SK-N-SH (cell line): ENCODE measurements around the gene TGFBI. TPM values are rescaled to one million over a fixed set of nuclear protein-coding genes. Genes with fewer than 3 reads are reported as not detected.

Experiments
- CTCF ChIA-PET: fragments of 300-600, 350-600 bp; formaldehyde crosslinking; extraction: SDS; loops from one replicate; lab custom pipeline; 2021; lab: Yijun Ruan, JAX
- POLR2A ChIA-PET: fragments of 350-600 bp; sonication (Branson Sonifier 250); formaldehyde crosslinking; extraction: SDS; loops from one replicate; lab custom pipeline; 2020; ENCODE audit warnings: antibody characterized with exemption, inconsistent platforms; lab: Yijun Ruan, JAX
- DNase-seq: peaks from one replicate; pipeline ENCODE4 v3.0.0; 2012
- H2AFZ ChIP-seq: fragments of 200-600 bp; sonication (generic); 2 replicates; pipeline ENCODE4 v1.8.1; 2016; ENCODE audit warnings: antibody characterized with exemption, mild to moderate bottlenecking, low read depth
- H3F3A ChIP-seq: fragments of 200-600 bp; sonication (generic); replicated peaks from 2 replicates; pipeline ENCODE3; 2016; ENCODE audit warnings: antibody characterized with exemption, mild to moderate bottlenecking; ENCODE audit not compliant: insufficient read depth
- H3K27ac ChIP-seq, 2 experiments: fragments of 200-500 bp in 1 of 2; fragments of 200-600 bp in 1 of 2; sonication (Bioruptor generic) in 1 of 2; sonication (generic), shearing (Covaris generic) in 1 of 2; 2 replicates each; pipeline versions ENCODE4 v1.5.1 to v1.6.1; 2014 to 2016; ENCODE audit warnings: low read depth in 2 of 2, inconsistent platforms in 1 of 2, low read length in 1 of 2, mild to moderate bottlenecking in 1 of 2, mixed read lengths in 1 of 2
- H3K27me3 ChIP-seq: fragments of 200-600 bp; sonication (generic), shearing (Covaris generic); 2 replicates; pipeline ENCODE4 v1.6.1; 2016; ENCODE audit warnings: mixed run types; ENCODE audit not compliant: insufficient read depth
- H3K36me3 ChIP-seq, 2 experiments: fragments of 200-500 bp in 1 of 2; fragments of 200-600 bp in 1 of 2; sonication (Bioruptor generic) in 1 of 2; sonication (generic) in 1 of 2; replicated peaks in 1 of 2; 2 replicates each; pipeline versions ENCODE3 to v1.5.1; 2014 to 2016; ENCODE audit warnings: low read length in 1 of 2, mild to moderate bottlenecking in 1 of 2; ENCODE audit not compliant: insufficient read depth in 2 of 2, control insufficient read depth in 1 of 2
- H3K4me1 ChIP-seq, 2 experiments: fragments of 200-500 bp in 1 of 2; fragments of 200-600 bp in 1 of 2; sonication (Bioruptor generic) in 1 of 2; sonication (generic), shearing (Covaris generic) in 1 of 2; 2 replicates each; pipeline versions ENCODE4 v1.5.1 to v1.6.1; 2014 to 2016; ENCODE audit warnings: low read depth in 1 of 2, low read length in 1 of 2, mixed run types in 1 of 2; ENCODE audit not compliant: insufficient read depth in 2 of 2, control insufficient read depth in 1 of 2
- H3K4me2 ChIP-seq: fragments of 200-600 bp; sonication (generic), shearing (Covaris generic); 2 replicates; pipeline ENCODE4 v1.6.1; 2017; ENCODE audit warnings: mixed run types
- H3K4me3 ChIP-seq, 2 experiments: fragments of 200-500 bp in 1 of 2; fragments of 200-600 bp in 1 of 2; sonication (Bioruptor generic) in 1 of 2; sonication (generic), shearing (Covaris generic) in 1 of 2; 2 replicates each; pipeline versions ENCODE4 v1.5.1 to v1.8.1; 2014 to 2016; ENCODE audit warnings: low read depth in 2 of 2, inconsistent platforms in 1 of 2, low read length in 1 of 2, mild to moderate bottlenecking in 1 of 2, mixed read lengths in 1 of 2, moderate library complexity in 1 of 2
- H3K79me2 ChIP-seq: fragments of 200-600 bp; sonication (generic); 2 replicates; pipeline ENCODE4 v1.8.1; 2017; ENCODE audit warnings: mild to moderate bottlenecking; ENCODE audit not compliant: insufficient read depth
- H3K9ac ChIP-seq: fragments of 200-600 bp; sonication (generic); 2 replicates; pipeline ENCODE4 v1.6.1; 2017; ENCODE audit warnings: mixed run types
- H3K9me2 ChIP-seq: fragments of 200-600 bp; sonication (generic); 2 replicates; pipeline ENCODE4 v1.6.1; 2017; ENCODE audit warnings: mixed run types
- H3K9me3 ChIP-seq: fragments of 200-600 bp; sonication (generic); 2 replicates; pipeline ENCODE4 v1.6.1; 2017; ENCODE audit warnings: mixed run types, mild to moderate bottlenecking, moderate library complexity
- H4K20me1 ChIP-seq: fragments of 200-600 bp; sonication (generic); 2 replicates; pipeline ENCODE4 v1.6.1; 2017; ENCODE audit warnings: mild to moderate bottlenecking, mixed run types; ENCODE audit not compliant: insufficient read depth
- ELF1 ChIP-seq: IDR thresholded peaks from 2 replicates; pipeline ENCODE4 v1.4.0; 2012
- FOSL2 ChIP-seq: IDR thresholded peaks from 2 replicates; pipeline ENCODE4 v1.4.0; 2012; ENCODE audit warnings: low read depth, mild to moderate bottlenecking, moderate library complexity, borderline replicate concordance
- FOXM1 ChIP-seq: IDR thresholded peaks from 2 replicates; pipeline ENCODE4 v1.4.0; 2012; ENCODE audit warnings: low read depth, mild to moderate bottlenecking
- GATA2 ChIP-seq: sonication (generic); formaldehyde crosslinking; IDR thresholded peaks from 2 replicates; pipeline ENCODE4 v1.5.0; 2020; ENCODE audit warnings: mild to moderate bottlenecking, missing genetic modification reagents
- MEF2A ChIP-seq: IDR thresholded peaks from 2 replicates; pipeline ENCODE4 v1.4.0; 2012; ENCODE audit warnings: low read depth, borderline replicate concordance
- NFIC ChIP-seq: IDR thresholded peaks from 2 replicates; pipeline ENCODE4 v1.4.0; 2012; ENCODE audit warnings: borderline replicate concordance
- NRF1 ChIP-seq: IDR thresholded peaks from 2 replicates; pipeline ENCODE4 v1.6.1; 2012; ENCODE audit warnings: low read depth, mild to moderate bottlenecking, low read length
- PBX3 ChIP-seq: IDR thresholded peaks from 2 replicates; pipeline ENCODE4; 2012
- POLR2AphosphoS5 ChIP-seq: IDR thresholded peaks from 2 replicates; pipeline ENCODE4 v1.6.1; 2012; ENCODE audit warnings: low read depth, low read length
- RCOR1 ChIP-seq: fragments of 150-350 bp; IDR thresholded peaks from 2 replicates; pipeline ENCODE4 v1.6.1; 2017; ENCODE audit warnings: antibody characterized with exemption, low read length
- RFX5 ChIP-seq: IDR thresholded peaks from 2 replicates; pipeline ENCODE4 v1.6.1; 2012; ENCODE audit warnings: mild to moderate bottlenecking, improper control_type of control experiment, low read length
- RXRA ChIP-seq: IDR thresholded peaks from 2 replicates; pipeline ENCODE4 v1.4.0; 2012; ENCODE audit warnings: low read depth, mild to moderate bottlenecking, borderline replicate concordance
- TCF12 ChIP-seq: IDR thresholded peaks from 2 replicates; pipeline ENCODE4 v1.4.0; 2012
- TEAD4 ChIP-seq: IDR thresholded peaks from 2 replicates; pipeline ENCODE4 v1.4.0; 2012; ENCODE audit warnings: mild to moderate bottlenecking, borderline replicate concordance; ENCODE audit not compliant: insufficient read depth
- YY1 ChIP-seq: IDR thresholded peaks from 2 replicates; pipeline ENCODE4 v1.4.0; 2012; ENCODE audit warnings: low read depth, mild to moderate bottlenecking
- ZBTB33 ChIP-seq: IDR thresholded peaks from 2 replicates; pipeline ENCODE4 v1.4.0; 2012; ENCODE audit warnings: low read depth, borderline replicate concordance
- WGBS: methylation state at CpG from one replicate; pipeline ENCODE4 v1.1.6; 2017; ENCODE audit warnings: low lambda C conversion rate; 5-methylcytosine and 5-hydroxymethylcytosine counted together
- polyA plus RNA-seq, 3 experiments: library from polyadenylated mRNA; depleted of rRNA; stranded (reverse); fragments of >200 nt; gene quantifications; 2 replicates each; pipeline ENCODE4 v1.2.3, GENCODE V29; 2012
- small RNA-seq, 7 experiments: library from RNA; depleted of rRNA; stranded (forward); fragments of <200 nt; gene quantifications; one replicate each; pipeline ENCODE3, GENCODE V24; 2012
- TF ChIP-seq, protein P1 (sequence below): fragments of 200-600 bp; sonication (generic); IDR thresholded peaks from 2 replicates; pipeline ENCODE4 v1.6.1; 2017; ENCODE audit warnings: antibody characterized with exemption, mild to moderate bottlenecking, moderate library complexity

TGFBI gene
- polyA plus RNA-seq, 1 of the 3 experiments (the other 2 are of a cell fraction), result 2,678 TPM

GRCh38 chr5:136108766-136109165 is 80.0 kb downstream of the TGFBI start (continued):
- TF ChIP-seq GATA2 (CRISPR knock-in tag) (no peak), TCF12 (no peak), FOXM1 (no peak), RCOR1 (no peak), NRF1 (no peak)

DNA sequence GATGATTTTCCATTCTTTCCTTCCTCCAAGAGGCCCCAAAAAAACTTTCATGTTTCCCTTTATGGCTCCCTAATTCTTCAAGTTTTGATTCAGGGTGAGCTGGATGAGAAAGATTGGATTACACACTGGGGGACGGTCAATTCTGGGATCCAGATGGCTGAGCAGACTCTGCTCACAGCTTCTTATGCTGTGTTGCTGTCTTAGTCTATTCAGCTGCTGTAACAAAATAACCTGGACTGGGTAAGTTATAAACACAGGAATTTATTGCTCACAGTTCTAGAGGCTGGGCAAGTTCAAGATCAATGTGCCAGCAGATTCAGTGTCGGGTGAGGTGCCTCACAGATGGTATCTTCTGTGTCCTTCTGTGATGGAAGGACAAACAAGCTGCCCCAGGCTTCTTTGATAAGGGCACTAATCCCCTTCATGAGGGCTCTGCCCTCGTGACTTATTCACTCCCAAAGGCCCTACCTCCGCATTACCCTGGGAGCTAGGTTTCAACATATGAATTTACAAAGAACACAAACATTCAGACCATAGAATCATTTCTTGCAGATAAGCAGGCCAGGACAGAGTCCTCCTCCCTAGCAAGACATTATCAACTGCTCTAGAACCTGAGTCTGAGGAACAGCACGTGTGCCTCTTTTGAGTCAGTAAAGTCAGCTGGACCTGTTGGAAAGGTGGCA is 80.8 kb downstream of the TGFBI start:
- CTCF ChIA-PET, result interaction anchor here (1.5 to 2.1 kb wide), 2 partner anchors 15 to 27 kb away, joined by 4 to 7 read pairs; no protein-coding TSS in a partner anchor
- WGBS, result 69% methylated on average over 5 of the region's 5 CpGs
- no peaks in the 10 kb centered on the region for H3F3A ChIP-seq
- H3K9me2 ChIP-seq, result no peaks in the 10 kb centered on the region
- TF ChIP-seq NRF1 (no peak), FOXM1 (no peak), NFIC (no peak), RXRA (no peak), ELF1 (no peak), POLR2AphosphoS5 (no peak), YY1 (no peak), TEAD4 (no peak), ZBTB33 (no peak), PBX3 (no peak), GATA2 (CRISPR knock-in tag) (no peak), FOSL2 (no peak), MEF2A (no peak), RFX5 (no peak)
- TF ChIP-seq, protein P1, sequence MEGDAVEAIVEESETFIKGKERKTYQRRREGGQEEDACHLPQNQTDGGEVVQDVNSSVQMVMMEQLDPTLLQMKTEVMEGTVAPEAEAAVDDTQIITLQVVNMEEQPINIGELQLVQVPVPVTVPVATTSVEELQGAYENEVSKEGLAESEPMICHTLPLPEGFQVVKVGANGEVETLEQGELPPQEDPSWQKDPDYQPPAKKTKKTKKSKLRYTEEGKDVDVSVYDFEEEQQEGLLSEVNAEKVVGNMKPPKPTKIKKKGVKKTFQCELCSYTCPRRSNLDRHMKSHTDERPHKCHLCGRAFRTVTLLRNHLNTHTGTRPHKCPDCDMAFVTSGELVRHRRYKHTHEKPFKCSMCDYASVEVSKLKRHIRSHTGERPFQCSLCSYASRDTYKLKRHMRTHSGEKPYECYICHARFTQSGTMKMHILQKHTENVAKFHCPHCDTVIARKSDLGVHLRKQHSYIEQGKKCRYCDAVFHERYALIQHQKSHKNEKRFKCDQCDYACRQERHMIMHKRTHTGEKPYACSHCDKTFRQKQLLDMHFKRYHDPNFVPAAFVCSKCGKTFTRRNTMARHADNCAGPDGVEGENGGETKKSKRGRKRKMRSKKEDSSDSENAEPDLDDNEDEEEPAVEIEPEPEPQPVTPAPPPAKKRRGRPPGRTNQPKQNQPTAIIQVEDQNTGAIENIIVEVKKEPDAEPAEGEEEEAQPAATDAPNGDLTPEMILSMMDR, result no peak
- no peaks in the 10 kb centered on the region; a peak in 1 of 4 replicates for H3K4me1 ChIP-seq
- DNase-seq, result no peak
- H4K20me1 ChIP-seq, result no peaks in the 10 kb centered on the region
- no peaks in the 10 kb centered on the region for H3K9me3 ChIP-seq
- H3K4me3 ChIP-seq, result no peak overlapping the region
- no peaks in the 10 kb centered on the region for H3K36me3 ChIP-seq
- H2AFZ ChIP-seq, result no peak overlapping the region
- H3K27ac ChIP-seq, result no peak overlapping the region
- no peaks in the 10 kb centered on the region for H3K79me2 ChIP-seq
- no peaks in the 10 kb centered on the region for H3K27me3 ChIP-seq
- POLR2A ChIA-PET, result no interaction called here
- no peak overlapping the region for H3K9ac ChIP-seq
- no peak overlapping the region for H3K4me2 ChIP-seq

Small RNA genes lying within 50 kb of the gene (small RNA-seq; reads per million reads assigned to genes)
- gene VTRNA2-1, result 0 reads per million in 7 experiments

Other genes starting within 250 kb of the TGFBI start
- gene SLC25A48, start 194.3 kb upstream of the TGFBI start, polyA plus RNA-seq (2012; rRNA removed), result 0.18 and 0.23 TPM in 2 replicates
- not detected in 2 replicates for gene IL9, start 133.1 kb upstream of the TGFBI start, polyA plus RNA-seq (2012; rRNA removed)
- 0.18 and 0.60 TPM in 2 replicates for gene LECT2, start 74.0 kb upstream of the TGFBI start, polyA plus RNA-seq (2012; rRNA removed)
- gene SMAD5, start 103.9 kb downstream of the TGFBI start, polyA plus RNA-seq (2012; rRNA removed), result 26.9 and 36.1 TPM in 2 replicates
- gene SMIM32, start 164.2 kb downstream of the TGFBI start, polyA plus RNA-seq (2012; rRNA removed), result 0.11 and 0.25 TPM in 2 replicates